ENCODE data around the gene SH2D3C.
"Not testable (repeated sequence)": the region's sequence is repeated elsewhere in the genome, so short reads cannot be mapped to it uniquely, and the experiment has no call there.

Gene SH2D3C

DNA sequence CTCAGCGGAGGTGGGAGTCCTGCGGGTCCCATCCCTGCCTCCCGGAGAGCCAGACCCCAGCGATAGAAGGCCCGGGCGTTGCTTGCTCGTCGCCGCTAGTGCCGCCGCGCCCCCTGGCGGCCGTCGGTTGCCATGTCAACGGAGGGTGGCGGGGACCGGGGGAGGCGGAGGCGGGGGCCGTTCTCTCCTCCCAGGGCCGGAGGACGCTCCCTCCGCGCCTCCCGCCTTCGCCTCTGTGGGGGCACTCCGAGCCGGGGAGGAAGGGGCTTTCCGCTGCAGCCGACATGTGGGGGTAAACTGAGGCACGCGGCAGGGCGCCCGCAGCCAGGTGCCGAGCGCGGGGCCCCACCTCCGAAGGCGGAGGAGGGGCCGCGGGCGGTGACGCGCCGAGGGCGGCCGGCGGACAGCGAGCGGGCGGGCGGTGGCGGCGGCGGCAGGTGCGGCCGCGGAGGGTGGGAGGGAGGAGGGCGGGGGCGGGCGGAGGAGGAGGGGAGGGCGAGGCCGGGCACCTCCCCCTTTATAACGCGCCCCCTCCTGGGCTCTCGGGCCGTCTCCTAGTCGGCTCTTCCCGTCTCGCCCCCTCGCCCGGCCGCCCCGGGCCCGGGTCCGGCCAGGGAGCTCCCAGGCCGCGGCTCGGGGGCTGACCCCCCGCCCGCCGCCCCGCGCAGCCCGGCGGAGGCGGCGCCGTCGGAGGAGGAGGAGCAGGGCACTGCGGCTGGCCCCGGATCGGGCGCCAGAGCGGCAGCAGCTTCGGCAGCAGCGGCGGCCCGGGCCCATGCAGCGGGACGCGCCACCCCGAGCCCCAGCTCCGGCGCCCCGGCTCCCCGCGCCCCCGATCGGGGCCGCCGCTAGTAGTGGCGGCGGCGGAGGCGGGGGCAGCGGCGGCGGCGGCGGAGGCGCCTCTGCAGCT is 6.8 kb upstream of the SH2D3C start:
- in situ Hi-C loops (cut with MboI; ENCODE audit: low sequenced_read_pairs) = no loop called here

GRCh38 chr9:127783111-127784008 is 4.9 kb upstream of the SH2D3C start:
- in situ Hi-C loops (cut with MboI; ENCODE audit: low sequenced_read_pairs) = no loop called here

DNA sequence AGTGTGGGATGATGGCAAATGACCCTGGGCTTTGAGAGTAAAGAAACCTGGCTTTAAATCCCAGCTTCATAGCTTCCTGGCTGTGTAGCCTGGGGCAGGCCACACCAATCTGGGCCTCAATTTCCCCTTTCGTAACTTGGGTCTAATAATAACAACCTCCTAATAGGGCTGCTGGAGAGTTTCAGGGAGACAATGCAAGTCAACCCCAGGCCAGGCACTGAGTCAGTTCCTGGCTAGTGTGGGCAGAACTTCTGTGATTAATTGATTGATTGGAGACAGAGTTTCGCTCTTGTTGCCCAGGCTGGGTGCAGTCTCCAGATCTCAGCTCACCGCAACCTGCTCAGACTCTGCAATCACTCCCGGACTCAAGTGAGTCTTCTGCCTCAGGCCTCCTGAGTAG is 3.3 kb upstream of the SH2D3C start:
- in situ Hi-C loops (cut with MboI; ENCODE audit: low sequenced_read_pairs) = no loop called here

DNA sequence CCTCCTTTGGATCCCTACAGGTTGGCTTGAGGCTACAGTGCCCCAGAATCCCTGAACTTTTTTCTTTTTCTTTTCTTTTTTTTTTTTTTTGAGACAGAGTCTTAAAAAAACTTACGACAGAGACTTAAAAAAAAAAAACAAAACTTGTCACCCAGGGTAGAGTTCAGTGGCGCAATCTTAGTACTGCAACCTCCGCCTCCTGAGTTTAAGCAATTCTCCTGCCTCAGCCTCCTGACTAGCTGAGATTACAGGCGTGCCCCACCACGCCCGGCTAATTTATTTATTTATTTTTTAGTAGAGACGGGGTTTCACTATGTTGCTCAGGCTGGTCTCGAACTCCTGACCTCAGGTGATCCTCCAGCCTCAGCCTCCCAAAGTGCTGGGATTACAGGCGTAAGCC is 2.4 kb upstream of the SH2D3C start:
- in situ Hi-C loops (cut with MboI; ENCODE audit: low sequenced_read_pairs) = not testable (repeated sequence)

DNA sequence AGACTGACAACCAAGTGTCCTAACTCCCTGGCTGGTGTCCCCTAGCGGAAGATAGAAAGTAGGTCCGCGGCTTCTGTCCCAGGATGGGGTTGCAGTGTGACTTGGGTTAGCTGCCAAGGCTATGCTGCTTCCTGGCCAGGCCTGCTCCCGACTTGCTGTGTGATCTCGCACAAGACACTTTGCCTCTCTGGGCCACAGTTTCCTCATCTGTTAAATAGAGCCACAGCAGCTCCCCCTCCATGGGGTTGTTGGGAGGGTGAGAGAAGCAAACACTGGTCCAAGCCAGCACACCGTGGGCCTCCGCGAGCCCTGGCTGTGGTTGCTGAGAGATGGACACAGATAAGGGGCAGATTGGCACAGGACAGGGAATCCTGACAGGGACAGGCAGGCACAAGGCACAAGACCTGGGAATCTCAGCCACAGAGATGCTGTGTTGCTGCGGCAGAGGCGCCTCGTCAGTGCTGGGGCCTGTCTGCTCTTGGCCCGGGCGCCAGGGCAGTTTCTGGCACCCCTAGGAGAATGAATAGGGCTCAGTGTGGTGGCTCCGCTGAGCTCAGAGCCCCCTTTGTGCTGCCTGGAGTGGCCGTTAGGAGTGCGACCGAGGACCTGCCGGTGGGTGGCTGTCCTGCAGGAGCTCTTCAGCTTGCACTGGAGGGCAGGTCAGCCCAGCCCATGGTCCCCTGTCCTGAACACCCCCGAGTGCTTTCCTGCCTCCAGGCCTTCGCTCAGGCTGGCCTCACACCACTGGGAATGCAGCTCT is 1.8 kb upstream of the SH2D3C start:
- in situ Hi-C loops (cut with MboI; ENCODE audit: low sequenced_read_pairs) = no loop called here

DNA sequence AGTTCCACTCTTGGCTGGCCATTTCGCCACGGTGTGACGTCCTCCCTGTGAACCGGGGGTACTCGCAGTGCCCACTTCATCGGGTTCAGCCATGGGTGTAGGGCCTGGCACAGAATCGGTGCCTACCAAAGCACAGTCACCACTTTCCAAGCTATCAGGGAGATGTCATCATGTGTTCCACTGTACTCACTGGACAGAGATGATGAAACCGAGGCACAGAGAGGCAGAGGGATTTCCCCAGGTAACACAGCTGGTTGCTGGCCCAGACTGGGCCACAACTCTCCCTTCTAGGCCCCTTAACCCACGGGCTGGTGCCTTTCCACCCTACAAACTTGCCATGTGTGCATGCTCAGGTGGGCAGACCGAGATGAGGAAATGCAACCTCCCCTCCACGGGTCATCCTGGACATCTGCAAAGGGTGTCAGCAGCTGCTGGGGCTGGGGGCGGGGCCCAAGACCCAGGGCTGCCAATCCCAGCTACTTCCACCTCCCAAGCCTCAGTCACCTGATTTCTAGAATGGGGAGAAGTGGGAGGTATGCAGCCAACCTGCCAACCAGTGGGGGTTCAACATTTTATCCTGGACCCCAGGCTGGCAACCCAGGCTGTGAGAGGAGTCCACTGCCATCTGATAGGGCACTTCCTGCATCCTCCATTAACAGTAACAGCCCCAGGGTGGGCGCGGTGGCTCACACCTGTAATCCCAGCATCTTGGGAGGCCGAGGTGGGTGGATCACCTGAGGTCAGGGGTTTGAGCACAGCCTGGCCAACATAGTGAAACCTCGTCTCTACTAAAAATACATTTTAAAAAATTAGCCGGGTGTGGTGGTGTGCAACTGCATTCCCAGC is 893 bp upstream of the SH2D3C start:
- in situ Hi-C loops (cut with MboI; ENCODE audit: low sequenced_read_pairs) = no loop called here

DNA sequence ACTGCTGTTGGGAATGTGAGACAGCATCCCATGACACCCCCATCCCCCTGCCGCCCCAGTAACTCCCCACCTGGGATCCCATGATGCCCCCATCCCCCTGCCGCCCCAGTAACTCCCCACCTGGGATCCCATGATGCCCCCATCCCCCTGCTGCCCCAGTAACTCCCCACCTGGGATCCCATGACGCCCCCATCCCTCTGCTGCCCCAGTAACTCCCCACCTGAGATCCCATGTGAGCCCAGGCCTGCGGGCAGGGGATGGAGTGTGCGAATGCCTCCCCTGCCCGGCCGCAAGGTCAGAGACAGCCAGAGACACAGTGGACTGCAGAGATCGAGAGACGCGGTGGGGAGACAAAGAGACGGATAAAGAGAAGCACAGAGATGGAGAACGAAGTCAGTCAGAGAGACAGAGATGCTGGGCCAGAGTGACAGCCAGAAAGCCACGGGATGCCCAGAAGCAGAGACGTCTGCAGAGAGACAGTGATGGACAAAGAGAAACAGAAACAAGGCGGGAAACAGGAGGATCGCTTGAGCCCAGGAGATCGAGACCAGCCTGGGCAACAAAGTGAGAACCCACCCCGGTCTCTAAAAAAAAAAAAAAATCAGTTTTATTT is 992 bp downstream of the SH2D3C start:
- in situ Hi-C loops (cut with MboI; ENCODE audit: low sequenced_read_pairs) = no loop called here

- in situ Hi-C loops (cut with MboI; ENCODE audit: low sequenced_read_pairs) = no loop called here
Observed at GRCh38 chr9:127776924-127777289, 1.6 kb downstream of the SH2D3C start.

- in situ Hi-C loops (cut with MboI; ENCODE audit: low sequenced_read_pairs) = no loop called here
Observed at GRCh38 chr9:127776195-127776923, 2.1 kb downstream of the SH2D3C start.

GRCh38 chr9:127773981-127774380 is 4.5 kb downstream of the SH2D3C start:
- in situ Hi-C loops (cut with MboI; ENCODE audit: low sequenced_read_pairs) = no loop called here

GRCh38 chr9:127773272-127773671 is 5.2 kb downstream of the SH2D3C start:
- in situ Hi-C loops (cut with MboI; ENCODE audit: low sequenced_read_pairs) = no loop called here

DNA sequence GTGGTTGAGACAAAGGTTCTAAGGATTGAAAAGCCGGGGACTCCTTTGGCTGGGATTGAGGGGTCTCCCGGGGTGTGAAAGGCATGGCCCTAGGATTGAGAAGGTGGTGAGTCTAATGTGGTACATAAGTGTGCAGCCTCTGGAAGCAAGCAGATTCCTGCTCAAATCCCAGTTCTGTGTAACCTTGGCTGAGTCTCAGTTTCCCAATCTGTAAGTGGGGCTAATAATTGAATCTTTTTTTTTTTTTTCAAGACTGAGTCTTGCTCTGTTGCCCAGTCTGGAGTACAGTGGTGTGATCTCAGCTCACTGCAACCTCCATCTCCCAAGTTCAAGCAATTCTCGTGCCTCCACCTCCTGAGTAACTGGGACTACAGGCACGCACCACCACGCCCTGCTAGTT is 5.9 kb downstream of the SH2D3C start:
- in situ Hi-C loops (cut with MboI; ENCODE audit: low sequenced_read_pairs) = no loop called here

DNA sequence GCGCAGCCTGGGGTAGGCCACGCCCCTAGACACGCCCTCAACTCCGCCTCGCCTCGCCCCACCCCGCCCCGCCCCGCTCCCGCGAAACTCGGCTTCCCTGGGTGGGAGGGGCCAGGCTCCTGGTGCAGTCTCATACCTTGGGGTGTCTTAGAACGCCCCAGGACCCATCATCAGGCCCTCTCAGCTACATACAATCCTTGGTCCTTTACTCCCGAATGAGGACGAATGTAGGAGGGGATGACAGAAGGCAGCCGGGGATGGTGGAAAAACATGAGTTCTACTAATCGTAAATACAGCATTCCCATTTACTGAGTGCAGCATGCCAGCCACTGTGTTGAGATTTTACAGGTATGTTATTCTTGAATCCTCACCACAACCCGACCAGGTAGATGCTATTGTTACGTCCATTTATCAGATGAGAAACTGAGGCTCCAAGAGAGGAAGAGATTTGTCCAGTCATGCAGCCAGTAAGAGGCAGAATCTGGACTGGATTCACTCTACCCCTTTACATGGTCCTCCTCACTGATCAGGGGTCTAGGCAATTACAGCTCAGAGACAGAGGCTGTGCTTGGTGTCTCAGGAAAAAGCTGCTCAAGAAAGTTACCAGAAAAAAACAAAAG is 6.8 kb downstream of the SH2D3C start:
- in situ Hi-C loops (cut with MboI; ENCODE audit: low sequenced_read_pairs) = no loop called here

- in situ Hi-C loops (cut with MboI; ENCODE audit: low sequenced_read_pairs) = no loop called here
Observed at GRCh38 chr9:127770905-127771569, 7.4 kb downstream of the SH2D3C start.

DNA sequence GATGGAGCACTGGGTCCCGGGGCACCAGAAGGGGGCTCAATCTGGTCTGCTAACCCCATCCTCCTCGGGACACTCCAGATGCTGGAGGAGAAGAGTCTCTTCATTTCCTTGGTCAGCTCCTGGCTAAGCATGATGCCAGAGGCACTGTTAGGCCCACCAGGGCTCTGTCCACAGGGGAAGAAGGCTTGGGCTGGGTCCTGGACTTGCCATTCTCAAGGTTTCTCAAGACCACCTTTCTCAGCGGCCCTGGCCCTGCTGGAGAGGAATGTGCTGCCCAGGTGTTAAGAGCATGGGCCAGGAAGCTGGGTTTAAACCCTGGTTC is 7.9 kb downstream of the SH2D3C start:
- in situ Hi-C loops (cut with MboI; ENCODE audit: low sequenced_read_pairs) = no loop called here

DNA sequence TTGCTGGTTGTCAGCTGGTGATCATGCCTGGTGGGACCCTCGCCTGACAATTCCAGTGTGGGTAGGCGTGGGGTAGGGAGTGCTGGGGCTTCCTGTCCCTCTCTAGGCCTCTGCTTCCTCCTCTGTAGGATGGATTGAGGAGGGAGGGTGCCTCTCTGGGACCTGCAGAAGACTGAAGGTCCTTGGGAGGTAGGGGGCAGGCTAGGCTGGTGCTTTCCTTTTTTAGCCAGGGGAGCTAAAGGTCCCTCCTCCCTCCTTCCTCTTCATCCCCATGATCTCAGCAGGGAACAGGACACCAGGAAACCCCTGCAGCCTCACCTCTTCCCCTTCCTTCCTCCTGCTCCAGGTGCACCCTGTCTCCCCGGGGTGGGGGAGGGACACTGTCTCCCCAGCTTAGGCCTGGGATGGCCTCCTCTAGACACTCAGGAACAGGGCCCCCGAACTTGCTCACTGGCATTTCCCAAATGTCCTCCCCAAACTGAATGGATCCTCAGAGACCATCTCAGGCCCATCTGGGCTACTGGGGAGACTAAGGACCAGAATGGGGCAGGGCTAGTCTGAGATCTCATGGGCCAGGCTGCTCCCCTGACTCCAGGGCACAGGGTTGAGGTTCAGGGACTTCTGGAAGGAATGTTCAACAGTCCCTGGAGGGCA is 8.4 kb downstream of the SH2D3C start:
- in situ Hi-C loops (cut with MboI; ENCODE audit: low sequenced_read_pairs) = no loop called here

DNA sequence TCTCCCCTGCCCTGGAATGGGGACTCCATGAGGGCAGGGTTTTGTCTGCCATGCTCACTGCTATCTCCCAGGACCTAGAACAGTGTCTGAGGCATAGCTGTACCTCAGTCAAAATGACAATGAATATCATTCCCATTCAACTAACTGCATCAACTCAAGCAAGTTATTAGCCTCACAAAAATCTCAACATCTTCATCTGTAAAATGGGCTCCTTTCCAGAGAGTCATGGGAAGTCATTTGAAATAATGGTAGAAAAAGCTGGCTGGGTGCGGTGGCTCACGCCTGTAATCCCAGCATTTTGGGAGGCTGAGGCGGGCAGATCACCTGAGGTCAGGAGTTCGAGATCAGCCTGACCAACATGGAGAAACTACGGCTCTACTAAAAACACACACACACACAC is 9.4 kb downstream of the SH2D3C start:
- in situ Hi-C loops (cut with MboI; ENCODE audit: low sequenced_read_pairs) = no loop called here

- in situ Hi-C loops (cut with MboI; ENCODE audit: low sequenced_read_pairs) = no loop called here
Observed at GRCh38 chr9:127768698-127769097, 9.8 kb downstream of the SH2D3C start.

Measured in HL-60/S4 treated with retinoic acid at 250 ng/mL for 4 days and 3 days (cell line).